T-cell (primary cell): ENCODE data around the gene PRRC2B. TPM values are rescaled to one million over a fixed set of nuclear protein-coding genes. Genes with fewer than 3 reads are reported as not detected.

Experiments used
- ATAC-seq, 4 experiments: fragments of 200-7000 bp in 3 of 4; fragments of 150-1000 bp in 1 of 4; cut with Tn5 transposase; replicated peaks in 1 of 4; 1 replicate in 3 of 4; 2 replicates in 1 of 4; pipeline ENCODE4 v1.10.0; 2021; ENCODE audit warnings: moderate library complexity in 3 of 4, mild to moderate bottlenecking in 2 of 4, moderate number of reproducible peaks in 1 of 4
- CTCF ChIA-PET, 2 donors: fragments of 300-600 bp; sonication (Branson Sonifier 250); formaldehyde crosslinking; loops; one replicate each; lab custom pipeline; 2022; ENCODE audit warnings: antibody characterized with exemption in 2 of 2; lab: Charles Lee
- POLR2A ChIA-PET, 2 donors: fragments of 300-600 bp; sonication (Branson Sonifier 250); formaldehyde crosslinking; loops; one replicate each; lab custom pipeline; 2022; ENCODE audit warnings: antibody characterized with exemption in 2 of 2; lab: Charles Lee
- DNase-seq, 35 experiments: peaks; one replicate each; pipeline versions ENCODE4 v3.0.0 to v3.0.0-alpha.2; 2013 to 2023
- H3K27ac ChIP-seq: one replicate; pipeline ENCODE4 v1.5.1; 2013; ENCODE audit warnings: low read length
- H3K27me3 ChIP-seq, 2 experiments: replicated peaks in 1 of 2; 1 replicate in 1 of 2; 2 replicates in 1 of 2; pipeline versions ENCODE4 v1.6.1 to v1.7.0; 2013; ENCODE audit warnings: low read length in 1 of 2, mixed read lengths in 1 of 2; ENCODE audit not compliant: control insufficient read depth in 2 of 2, insufficient read depth in 2 of 2; ENCODE audit errors: extremely low read depth in 1 of 2
- H3K36me3 ChIP-seq, 2 donors: 1 replicate in 1 of 2; 2 replicates in 1 of 2; pipeline versions ENCODE4 v1.6.1 to v1.7.0; 2013; ENCODE audit warnings: low read length in 1 of 2; ENCODE audit not compliant: control insufficient read depth in 2 of 2, insufficient read depth in 1 of 2; ENCODE audit errors: extremely low read depth in 1 of 2
- H3K4me1 ChIP-seq, 2 experiments: 1 replicate in 1 of 2; 2 replicates in 1 of 2; pipeline versions ENCODE4 v1.6.1 to v1.7.0; 2013; ENCODE audit warnings: low read length in 2 of 2, mixed read lengths in 1 of 2; ENCODE audit not compliant: insufficient read depth in 2 of 2, control insufficient read depth in 1 of 2; ENCODE audit errors: extremely low read depth in 1 of 2
- H3K4me3 ChIP-seq, 2 donors: 1 replicate in 1 of 2; 2 replicates in 1 of 2; pipeline versions ENCODE4 v1.5.1 to v1.7.0; 2013; ENCODE audit warnings: mild to moderate bottlenecking in 2 of 2, low read length in 1 of 2, moderate library complexity in 1 of 2; ENCODE audit not compliant: control insufficient read depth in 1 of 2; ENCODE audit errors: extremely low read depth in 1 of 2
- H3K9me3 ChIP-seq: 2 replicates; pipeline ENCODE4 v1.7.0; 2013
- H3K27ac Mint-ChIP-seq, 2 donors: one replicate each; pipeline ENCODE4 v1.8.0; 2020 to 2021; ENCODE audit warnings: mild to moderate bottlenecking in 2 of 2, mixed read lengths in 2 of 2
- H3K27me3 Mint-ChIP-seq, 2 donors: one replicate each; pipeline ENCODE4 v1.8.0; 2021 to 2022; ENCODE audit warnings: mixed read lengths in 2 of 2
- H3K36me3 Mint-ChIP-seq: one replicate; pipeline ENCODE4 v1.8.0; 2021; ENCODE audit warnings: mixed read lengths
- H3K4me1 Mint-ChIP-seq, 3 donors: one replicate each; pipeline ENCODE4 v1.8.0; 2020 to 2022; ENCODE audit warnings: mixed read lengths in 3 of 3, mild to moderate bottlenecking in 1 of 3
- H3K4me3 Mint-ChIP-seq, 3 donors: one replicate each; pipeline ENCODE4 v1.8.0; 2020 to 2022; ENCODE audit warnings: mild to moderate bottlenecking in 3 of 3, mixed read lengths in 3 of 3, moderate library complexity in 3 of 3
- H3K9me3 Mint-ChIP-seq, 3 donors: one replicate each; pipeline ENCODE4 v1.8.0; 2020 to 2022; ENCODE audit warnings: mixed read lengths in 3 of 3
- WGBS: methylation state at CpG from one replicate; pipeline ENCODE4 v1.1.5; 2013; ENCODE audit warnings: missing lambda C conversion rate; ENCODE audit not compliant: insufficient coverage; 5-methylcytosine and 5-hydroxymethylcytosine counted together
- total RNA-seq, 35 experiments: library from RNA in 6 of 35; stranded (reverse) in 6 of 35; fragments of 120-200 nt in 1 of 35; gene quantifications; one replicate each; pipeline versions ENCODE4 v1.2.1 to v1.2.4 and lab custom pipeline; 2013 to 2026

Gene PRRC2B
- total RNA-seq, 5 donors from 2014 or later (not counting 1 experiment from before 2014, with no cell fraction given): 259 to 375 (median 370) TPM

GRCh38 chr9:131407717-131408195 is 13.9 kb downstream of the PRRC2B start:
- peak; percentile 64 to 73 (median 68) for ATAC-seq
- ChIA-PET POLR2A (interaction anchor here (0.6 kb wide), 2 partner anchors 931 to 945 kb away, joined by 4 to 7 read pairs; no protein-coding TSS in a partner anchor), CTCF (interaction anchor here (0.6 to 1.9 kb wide), 8 partner anchors 10 to 61 kb away, joined by 3 to 11 read pairs (median 4); no protein-coding TSS in a partner anchor)
- Histone ChIP-seq H3K27ac (peak overlapping the region; percentile 76), H3K27me3 (no peaks in the 10 kb centered on the region), H3K36me3 (peaks cover 0 to 2% of the 10 kb centered on the region in 2 donors), H3K4me1 (peaks cover 63 to 91% of the 10 kb centered on the region in 2 experiments), H3K9me3 (no peaks in the 10 kb centered on the region), H3K4me3 (peak overlapping the region; percentile 38 to 62)
- H3K4me3 Mint-ChIP-seq: peak overlapping the region; percentile 69 to 84 (median 78)
- H3K27ac Mint-ChIP-seq: peak overlapping the region; percentile 88 to 95
- WGBS: 9% methylated on average over 10 of the region's 13 CpGs
- no peaks in the 10 kb centered on the region for H3K9me3 Mint-ChIP-seq
- H3K27me3 Mint-ChIP-seq: no peaks in the 10 kb centered on the region
- peaks cover 94 to 95% (median 95%) of the 10 kb centered on the region in 3 donors for H3K4me1 Mint-ChIP-seq
- DNase-seq: peak in 32 of 35 experiments; percentile 31 to 78 (median 52)
- peaks cover 6% of the 10 kb centered on the region for H3K36me3 Mint-ChIP-seq

- Mint-ChIP-seq H3K27me3 (no peaks in the 10 kb centered on the region), H3K36me3 (peaks cover 14% of the 10 kb centered on the region), H3K9me3 (no peaks in the 10 kb centered on the region), H3K4me1 (peaks cover 96 to 98% (median 97%) of the 10 kb centered on the region in 3 donors), H3K4me3 (peak overlapping the region; percentile 66 to 84 (median 72)), H3K27ac (peak overlapping the region; percentile 91 to 95)
- peak overlapping the region; percentile 20 for H3K27ac ChIP-seq
- ChIA-PET CTCF (no interaction called here), POLR2A (no interaction called here)
- no peaks in the 10 kb centered on the region for H3K9me3 ChIP-seq
- peaks cover 58 to 83% of the 10 kb centered on the region in 2 experiments for H3K4me1 ChIP-seq
- 71% methylated on average over 5 of the region's 7 CpGs for WGBS
- ATAC-seq: no peak
- no peak for DNase-seq
- H3K4me3 ChIP-seq: no peak overlapping the region
- no peaks in the 10 kb centered on the region for H3K27me3 ChIP-seq
- H3K36me3 ChIP-seq: no peaks in the 10 kb centered on the region
Measured at GRCh38 chr9:131409458-131409992, 15.6 kb downstream of the PRRC2B start.

DNA sequence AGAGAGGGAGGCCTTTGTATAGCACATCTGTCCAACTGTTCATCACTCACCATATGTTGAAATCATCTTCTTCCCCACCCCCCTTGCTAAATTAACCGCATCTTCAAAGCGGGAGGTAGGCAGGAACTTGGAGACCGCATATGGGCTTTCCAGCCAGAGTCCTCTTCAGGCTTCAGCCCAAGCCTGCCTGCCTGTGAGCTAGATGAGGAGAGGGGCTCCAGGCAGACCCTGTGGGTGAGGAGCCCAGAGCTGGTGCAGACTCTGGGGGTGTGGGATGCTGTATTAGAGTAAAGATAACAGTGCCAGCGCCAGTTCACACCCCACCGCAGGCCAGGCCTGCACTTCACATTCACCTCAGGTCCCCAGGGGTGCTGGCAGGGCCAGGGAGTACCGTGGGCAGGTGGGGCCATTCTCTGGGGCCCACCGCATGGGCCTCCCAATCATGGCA is 16.2 kb downstream of the PRRC2B start:
- ATAC-seq: peak; percentile 15 to 29 (median 16)
- H3K4me3 ChIP-seq: peak overlapping the region in 1 of 2 donors; percentile 6
- Mint-ChIP-seq H3K4me3 (peak overlapping the region; percentile 66 to 84 (median 72)), H3K27ac (peak overlapping the region; percentile 91 to 95), H3K9me3 (no peaks in the 10 kb centered on the region), H3K27me3 (no peaks in the 10 kb centered on the region), H3K4me1 (peaks cover 96 to 98% (median 97%) of the 10 kb centered on the region in 3 donors), H3K36me3 (peaks cover 14% of the 10 kb centered on the region)
- peaks cover 53 to 83% of the 10 kb centered on the region in 2 experiments for H3K4me1 ChIP-seq
- H3K27me3 ChIP-seq: no peaks in the 10 kb centered on the region
- ChIA-PET CTCF (no interaction called here), POLR2A (interaction anchor here in 1 of 2 donors (0.5 kb wide), 2 partner anchors 50 to 280 kb away, joined by 4 to 7 read pairs; no protein-coding TSS in a partner anchor)
- WGBS: 15% methylated on average over 4 of the region's 7 CpGs
- no peaks in the 10 kb centered on the region for H3K36me3 ChIP-seq
- peak in 10 of 35 experiments; percentile 20 to 67 (median 28) for DNase-seq
- no peak overlapping the region for H3K27ac ChIP-seq
- H3K9me3 ChIP-seq: no peaks in the 10 kb centered on the region

DNA sequence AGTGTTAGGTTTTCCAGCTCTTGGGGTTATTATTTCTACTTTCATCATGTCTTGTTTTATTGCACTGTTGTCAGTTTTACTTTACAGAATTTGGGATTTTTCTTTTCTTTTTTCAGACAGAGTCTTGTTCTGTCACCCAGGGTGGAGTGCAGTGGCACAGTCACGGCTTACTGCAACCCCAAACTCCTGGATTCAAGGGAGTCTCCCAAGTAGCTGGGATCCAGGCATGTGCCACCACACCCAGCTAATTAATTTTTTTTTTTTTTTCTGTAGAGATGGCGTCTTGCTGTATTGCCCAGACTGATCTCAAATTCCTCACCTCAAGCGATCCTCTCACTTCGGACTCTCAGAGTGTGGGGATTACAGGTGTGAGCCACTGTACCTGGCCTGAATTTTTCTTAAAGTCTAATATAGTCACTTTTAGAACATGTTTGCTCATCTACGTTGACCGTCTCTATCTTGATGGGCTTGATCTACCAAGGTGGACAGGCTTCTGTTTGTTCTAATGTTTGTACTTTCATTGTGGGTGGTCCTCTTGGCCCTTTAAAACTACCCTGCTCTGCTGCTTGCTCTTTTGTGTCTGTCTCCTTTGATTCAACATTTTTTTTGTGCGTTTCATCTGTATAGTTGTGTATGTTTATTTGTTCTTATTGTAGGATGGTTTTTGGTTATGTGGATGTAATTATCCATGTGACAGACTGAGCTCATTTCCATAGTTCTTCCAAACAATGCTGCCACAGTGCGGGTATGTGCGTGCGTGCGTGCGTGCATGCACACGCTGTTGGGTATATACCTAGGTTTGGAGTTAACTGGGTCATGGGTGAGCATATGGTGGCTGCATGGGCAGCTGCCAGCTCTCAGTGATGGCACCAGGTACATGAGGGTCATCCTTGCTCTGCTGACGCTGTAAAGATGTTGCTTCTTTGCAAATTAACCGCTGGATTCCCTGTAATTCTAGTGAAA is 18.1 kb downstream of the PRRC2B start:
- Mint-ChIP-seq H3K36me3 (peaks cover 14% of the 10 kb centered on the region), H3K27me3 (no peaks in the 10 kb centered on the region), H3K9me3 (no peaks in the 10 kb centered on the region), H3K4me3 (peak overlapping the region in 1 of 3 donors; percentile 84), H3K27ac (peak overlapping the region; percentile 57 to 71), H3K4me1 (peaks cover 95 to 97% (median 96%) of the 10 kb centered on the region in 3 donors)
- no peak overlapping the region for H3K4me3 ChIP-seq
- peaks cover 0 to 2% of the 10 kb centered on the region in 2 donors for H3K36me3 ChIP-seq
- DNase-seq (no peak), ATAC-seq (no peak)
- H3K4me1 ChIP-seq: peaks cover 40 to 77% of the 10 kb centered on the region in 2 experiments
- ChIA-PET POLR2A (interaction anchor here (0.6 to 0.7 kb wide), 4 partner anchors 44 to 740 kb away, joined by 3 to 6 read pairs (median 4); no protein-coding TSS in a partner anchor), CTCF (interaction anchor here (0.5 to 1.1 kb wide), 6 partner anchors 14 to 829 kb away, joined by 3 to 4 read pairs (median 3); no protein-coding TSS in a partner anchor)
- no peak overlapping the region for H3K27ac ChIP-seq
- H3K9me3 ChIP-seq: no peaks in the 10 kb centered on the region
- 100% methylated on average over 7 of the region's 15 CpGs for WGBS
- H3K27me3 ChIP-seq: no peaks in the 10 kb centered on the region

GRCh38 chr9:131416509-131416908 is 22.6 kb downstream of the PRRC2B start:
- Mint-ChIP-seq H3K4me3 (peak overlapping the region in 1 of 3 donors; percentile 71), H3K36me3 (peaks cover 18% of the 10 kb centered on the region), H3K4me1 (peaks cover 97% of the 10 kb centered on the region in 3 donors), H3K27ac (peak overlapping the region; percentile 32 to 44), H3K9me3 (no peaks in the 10 kb centered on the region), H3K27me3 (no peaks in the 10 kb centered on the region)
- ChIA-PET POLR2A (no interaction called here), CTCF (interaction anchor here in 1 of 2 donors (1.1 kb wide), 1 partner anchor 43 kb away, joined by 3 read pairs; no protein-coding TSS in a partner anchor)
- Histone ChIP-seq H3K27me3 (no peaks in the 10 kb centered on the region), H3K27ac (no peak overlapping the region), H3K9me3 (no peaks in the 10 kb centered on the region), H3K4me3 (no peak overlapping the region), H3K36me3 (peaks cover 5 to 17% of the 10 kb centered on the region in 2 donors), H3K4me1 (peaks cover 27 to 83% of the 10 kb centered on the region in 2 experiments)
- DNase-seq (no peak), ATAC-seq (no peak)
- WGBS: no CpG with 5 or more reads among the region's 4 CpGs
